Mucosa of descending colon (tissue), 3 donors: ENCODE data around the gene TREML1. TPM values are rescaled to one million over a fixed set of nuclear protein-coding genes. Genes with fewer than 3 reads are reported as not detected.

Experiments used
- ATAC-seq: fragments of 200-7000 bp; cut with Tn5 transposase; one replicate; pipeline ENCODE4 v1.9.1; 2020; ENCODE audit warnings: mild to moderate bottlenecking, moderate library complexity
- DNase-seq, 3 donors: peaks; one replicate each; pipeline ENCODE4 v3.0.0-alpha.2; 2020
- H3K36me3 ChIP-seq: fragments of 200-600 bp; one replicate; pipeline ENCODE4 v1.8.0; 2021; ENCODE audit warnings: low read depth, mild to moderate bottlenecking
- H3K4me1 ChIP-seq: fragments of 200-600 bp; one replicate; pipeline ENCODE4 v1.8.0; 2021; ENCODE audit warnings: low read depth, mild to moderate bottlenecking
- H3K4me3 ChIP-seq: fragments of 200-600 bp; one replicate; pipeline ENCODE4 v1.8.0; 2021; ENCODE audit warnings: mild to moderate bottlenecking
- H3K9me3 ChIP-seq: fragments of 200-600 bp; one replicate; pipeline ENCODE4 v1.8.0; 2021; ENCODE audit warnings: mild to moderate bottlenecking
- intact Hi-C, 2 donors: fragments of 100-400 bp; cut with DNase I in 1 of 2; cut with micrococcal nuclease in 1 of 2; formaldehyde crosslinking; loops; one replicate each; pipeline versions ENCODE4 v1.11.0 to v1.11.1; 2022; cut with DNase I, micrococcal nuclease
- total RNA-seq, 3 donors: library from RNA; stranded (reverse); fragmentation: NEBNext Ultra II Directional in 2 of 3; extraction: Animal tissue kit (Norgen Biotek cat#: 25700) in 2 of 3; gene quantifications; one replicate each; pipeline versions ENCODE4 v1.2.1 to v1.2.4, GENCODE V29; 2021 to 2023
- TF ChIP-seq, protein P1 (sequence below): fragments of 200-600 bp; IDR thresholded peaks from one replicate; pipeline ENCODE4 v1.8.0; 2022; ENCODE audit warnings: antibody characterized with exemption, mild to moderate bottlenecking
- donor health status: DM: no; HTN: no; CAD: no; lungs with moderate emphysema.
- donor health status: DM: no; HTN: no; CAD: no.
- donor health status: DM: no; HTN: yes; CAD: no.

The TREML1 gene
- total RNA-seq, 3 donors from 2014 or later = 0.35 TPM; not detected in 2

DNA sequence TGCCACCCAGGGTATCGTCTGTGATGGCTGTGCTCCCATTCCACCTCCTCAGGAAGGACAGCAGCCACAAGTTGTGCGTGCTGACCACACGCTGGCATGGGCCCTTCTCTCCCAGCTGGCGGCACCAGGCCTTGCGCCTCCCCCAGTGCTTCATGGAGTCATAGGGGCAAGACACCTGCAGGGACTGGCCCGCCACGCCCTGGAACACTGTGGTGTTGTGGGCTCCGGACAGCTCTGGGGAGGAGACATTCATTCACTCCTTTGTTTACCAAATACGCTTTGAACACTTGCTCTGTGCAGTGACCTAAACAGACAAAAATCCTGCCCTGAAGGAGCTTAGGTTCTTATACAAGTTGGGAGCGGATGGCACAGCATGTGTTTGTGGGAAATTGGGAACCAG, 7.2 kb upstream of the TREML1 start:
- TF ChIP-seq, protein P1, sequence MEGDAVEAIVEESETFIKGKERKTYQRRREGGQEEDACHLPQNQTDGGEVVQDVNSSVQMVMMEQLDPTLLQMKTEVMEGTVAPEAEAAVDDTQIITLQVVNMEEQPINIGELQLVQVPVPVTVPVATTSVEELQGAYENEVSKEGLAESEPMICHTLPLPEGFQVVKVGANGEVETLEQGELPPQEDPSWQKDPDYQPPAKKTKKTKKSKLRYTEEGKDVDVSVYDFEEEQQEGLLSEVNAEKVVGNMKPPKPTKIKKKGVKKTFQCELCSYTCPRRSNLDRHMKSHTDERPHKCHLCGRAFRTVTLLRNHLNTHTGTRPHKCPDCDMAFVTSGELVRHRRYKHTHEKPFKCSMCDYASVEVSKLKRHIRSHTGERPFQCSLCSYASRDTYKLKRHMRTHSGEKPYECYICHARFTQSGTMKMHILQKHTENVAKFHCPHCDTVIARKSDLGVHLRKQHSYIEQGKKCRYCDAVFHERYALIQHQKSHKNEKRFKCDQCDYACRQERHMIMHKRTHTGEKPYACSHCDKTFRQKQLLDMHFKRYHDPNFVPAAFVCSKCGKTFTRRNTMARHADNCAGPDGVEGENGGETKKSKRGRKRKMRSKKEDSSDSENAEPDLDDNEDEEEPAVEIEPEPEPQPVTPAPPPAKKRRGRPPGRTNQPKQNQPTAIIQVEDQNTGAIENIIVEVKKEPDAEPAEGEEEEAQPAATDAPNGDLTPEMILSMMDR = no peak
- H3K4me3 ChIP-seq = no peak overlapping the region
- H3K9me3 ChIP-seq = no peaks in the 10 kb centered on the region
- ATAC-seq = no peak
- no peaks in the 10 kb centered on the region for H3K4me1 ChIP-seq
- no peaks in the 10 kb centered on the region for H3K36me3 ChIP-seq
- intact Hi-C loops = no loop called here
- no peak for DNase-seq

DNA sequence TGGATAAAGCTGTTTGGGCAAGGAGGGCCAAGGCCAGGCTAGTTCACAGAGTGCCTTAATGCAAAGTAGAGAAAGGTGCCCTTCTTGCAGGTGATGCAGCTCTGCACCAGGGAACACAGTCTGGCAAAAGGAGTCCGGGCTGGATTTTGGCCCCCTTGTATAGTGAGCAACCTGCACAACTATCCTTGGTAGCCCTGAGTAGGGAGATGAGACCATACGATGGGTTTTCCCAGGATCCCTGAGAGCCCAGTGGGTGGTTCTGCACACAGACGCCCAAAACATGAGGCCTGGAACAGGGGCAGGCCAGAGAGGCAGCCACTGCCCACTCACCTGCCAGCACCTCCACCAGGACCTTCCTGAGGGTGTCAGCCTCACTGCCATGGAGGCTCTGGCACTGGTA, 6.8 kb upstream of the TREML1 start:
- DNase-seq (no peak), ATAC-seq (no peak)
- Histone ChIP-seq H3K4me1 (no peaks in the 10 kb centered on the region), H3K4me3 (no peak overlapping the region), H3K9me3 (no peaks in the 10 kb centered on the region), H3K36me3 (no peaks in the 10 kb centered on the region)
- TF ChIP-seq, protein P1 = no peak
- intact Hi-C loops = no loop called here

DNA sequence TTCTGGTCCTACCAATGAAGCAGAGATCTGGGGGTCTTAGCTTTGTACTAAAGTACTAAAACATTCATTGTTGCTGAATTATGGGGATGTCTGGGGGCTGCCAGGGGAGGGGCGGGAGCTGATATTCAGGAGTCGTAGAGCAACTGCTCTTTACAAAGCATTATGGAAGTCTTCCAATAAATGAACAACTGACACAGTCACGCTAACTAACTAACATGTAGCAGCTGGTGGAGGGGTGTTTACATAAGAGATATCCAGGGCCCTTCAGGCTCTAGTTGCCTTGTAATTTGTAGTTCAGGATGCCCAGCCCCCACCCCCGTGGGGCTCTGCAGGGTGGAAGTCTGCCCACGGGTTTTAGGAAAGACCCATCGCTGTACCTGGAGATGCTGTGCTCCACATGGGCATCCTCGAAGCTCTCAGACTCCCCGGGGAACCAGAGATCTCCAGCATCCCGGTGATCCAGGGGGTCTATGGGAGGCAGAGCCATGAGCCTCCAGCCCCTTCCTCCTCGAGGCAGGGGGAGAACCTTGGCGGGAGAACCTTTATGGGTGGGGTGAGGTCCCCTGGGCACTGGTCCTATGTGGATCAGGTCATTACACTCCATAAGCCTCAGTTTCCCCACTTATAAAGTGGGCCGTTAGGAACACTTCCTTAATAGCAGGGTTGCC, 5.4 kb upstream of the TREML1 start:
- intact Hi-C loops = no loop called here
- DNase-seq (no peak), ATAC-seq (no peak)
- Histone ChIP-seq H3K36me3 (no peaks in the 10 kb centered on the region), H3K4me1 (no peaks in the 10 kb centered on the region), H3K9me3 (no peaks in the 10 kb centered on the region), H3K4me3 (no peak overlapping the region)
- TF ChIP-seq, protein P1 = no peak

DNA sequence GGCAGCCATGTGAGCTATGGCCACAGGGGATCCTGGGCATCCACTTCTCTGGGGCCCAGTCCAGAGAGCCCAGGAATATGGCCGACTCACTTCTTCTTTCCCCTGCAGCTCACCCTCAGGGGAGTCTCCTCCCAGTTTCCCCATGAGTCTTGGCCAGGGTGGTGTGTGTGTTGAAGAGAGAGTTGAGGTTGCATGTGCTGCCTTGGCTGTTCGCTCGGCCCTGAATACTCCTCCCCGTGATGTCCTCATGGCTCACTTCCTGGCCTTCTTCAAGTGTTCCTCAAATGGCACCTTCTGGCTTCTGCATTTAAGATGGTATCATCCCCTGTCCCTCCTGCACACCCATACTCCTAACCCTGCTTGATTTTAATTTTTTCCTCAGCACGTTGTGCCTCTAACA, 3.2 kb upstream of the TREML1 start:
- ATAC-seq = peak; percentile 30

DNA sequence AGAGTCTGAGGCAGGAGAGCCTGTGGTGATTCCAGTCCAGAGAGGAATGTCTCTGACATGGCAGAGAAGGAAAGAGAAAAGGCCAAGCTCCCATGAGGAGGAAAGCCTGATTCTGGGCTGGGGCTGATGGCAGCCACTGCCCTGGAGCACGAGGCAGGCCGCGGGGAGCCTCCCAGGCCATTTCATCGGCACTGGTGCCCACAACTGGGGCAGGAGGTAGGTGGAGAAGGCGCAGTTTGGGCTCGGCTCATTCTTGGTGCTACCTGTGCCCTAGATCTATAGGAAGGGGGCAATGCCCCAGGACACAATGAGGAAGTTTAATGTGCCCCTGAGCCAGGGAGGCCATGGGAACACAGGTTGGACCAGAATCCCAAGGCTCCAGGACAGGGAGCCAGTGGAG, 2.6 kb upstream of the TREML1 start:
- no peaks in the 10 kb centered on the region for H3K36me3 ChIP-seq
- no peaks in the 10 kb centered on the region for H3K4me1 ChIP-seq
- ATAC-seq (no peak), DNase-seq (no peak)
- H3K9me3 ChIP-seq = no peaks in the 10 kb centered on the region
- intact Hi-C loops = no loop called here
- no peak overlapping the region for H3K4me3 ChIP-seq
- TF ChIP-seq, protein P1 = no peak

More for the DNA sequence above, 3.2 kb upstream of the TREML1 start:
- Histone ChIP-seq H3K36me3 (no peaks in the 10 kb centered on the region), H3K9me3 (no peaks in the 10 kb centered on the region), H3K4me1 (no peaks in the 10 kb centered on the region), H3K4me3 (no peak overlapping the region)
- no peak for DNase-seq
- intact Hi-C loops = no loop called here
- TF ChIP-seq, protein P1 = no peak

DNA sequence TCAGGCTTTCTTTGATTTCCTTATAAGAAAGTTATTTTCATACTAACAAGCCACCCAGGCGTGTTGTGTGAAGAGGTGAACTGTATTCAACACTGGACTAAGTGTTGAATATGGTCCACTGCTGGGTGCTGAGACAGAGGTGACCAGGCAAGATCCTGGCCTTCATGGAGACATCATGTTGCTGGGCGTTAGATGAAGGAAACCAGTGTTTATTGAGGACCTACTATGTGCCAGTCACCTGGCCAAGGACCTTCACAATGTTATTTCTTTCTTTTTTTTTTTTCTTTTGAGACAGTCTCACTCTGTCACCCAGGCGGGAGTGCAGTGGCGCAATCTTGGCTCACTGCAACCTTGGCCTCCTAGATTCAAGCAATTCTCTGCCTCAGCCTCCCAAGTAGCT, 1.9 kb upstream of the TREML1 start:
- Histone ChIP-seq H3K4me3 (no peak overlapping the region), H3K4me1 (no peaks in the 10 kb centered on the region), H3K9me3 (no peaks in the 10 kb centered on the region), H3K36me3 (no peaks in the 10 kb centered on the region)
- DNase-seq (no peak), ATAC-seq (no peak)
- TF ChIP-seq, protein P1 = no peak
- intact Hi-C loops = no loop called here
